Measurements from ENCODE around the gene AKAP8.

The AKAP8 gene

GRCh38 chr19:15401397-15401710 lies 21.8 kb upstream of the AKAP8 start:
- H3K27me3 ChIP-seq (ENCODE audit: insufficient read depth, low read length, poor library complexity, severe bottlenecking), result no peaks in the 10 kb centered on the region
- peaks cover 60% of the 10 kb centered on the region for H3K79me2 ChIP-seq (ENCODE audit: insufficient read depth, low read length)
- H2AFZ ChIP-seq (ENCODE audit: low read length), result no peak overlapping the region
- H4K20me1 ChIP-seq (ENCODE audit: insufficient read depth, low read length, poor library complexity, severe bottlenecking), result peaks cover 48% of the 10 kb centered on the region
- H3K4me3 ChIP-seq (ENCODE audit: low read length, poor library complexity, severe bottlenecking), result no peak overlapping the region
- H3K4me2 ChIP-seq (ENCODE audit: low read depth, low read length, poor library complexity, severe bottlenecking), result no peak overlapping the region
- H3K9me3 ChIP-seq (ENCODE audit: insufficient read depth, low read depth, low read length), result no peaks in the 10 kb centered on the region
- TF ChIP-seq EZH2phosphoT487 (IDR thresholded peaks at IDR 0.05; ENCODE audit: borderline replicate concordance) (no peak), CTCF (conservative IDR thresholded peaks at IDR 0.05; ENCODE audit: low read length) (no peak)
- H3K4me1 ChIP-seq (ENCODE audit: insufficient read depth, low read length, poor library complexity, severe bottlenecking), result no peaks in the 10 kb centered on the region
- H3K36me3 ChIP-seq (ENCODE audit: insufficient read depth, low read length), result peaks cover 92% of the 10 kb centered on the region
- no peaks in the 10 kb centered on the region for H3K9me2 ChIP-seq (replicated peaks; ENCODE audit: low read depth, low read length)
- no peak overlapping the region for H3K9ac ChIP-seq (ENCODE audit: low read depth, low read length, poor library complexity, severe bottlenecking)
- H3F3A ChIP-seq (ENCODE audit: low read depth), result no peaks in the 10 kb centered on the region

GRCh38 chr19:15400521-15401396 lies 21.2 kb upstream of the AKAP8 start:
- peaks cover 94% of the 10 kb centered on the region for H3K36me3 ChIP-seq (ENCODE audit: insufficient read depth, low read length)
- no peak overlapping the region for H3K4me3 ChIP-seq (ENCODE audit: low read length, poor library complexity, severe bottlenecking)
- H3K4me2 ChIP-seq (ENCODE audit: low read depth, low read length, poor library complexity, severe bottlenecking), result no peak overlapping the region
- H2AFZ ChIP-seq (ENCODE audit: low read length), result no peak overlapping the region
- no peak overlapping the region for H3K9ac ChIP-seq (ENCODE audit: low read depth, low read length, poor library complexity, severe bottlenecking)
- H3K79me2 ChIP-seq (ENCODE audit: insufficient read depth, low read length), result peaks cover 55% of the 10 kb centered on the region
- TF ChIP-seq EZH2phosphoT487 (IDR thresholded peaks at IDR 0.05; ENCODE audit: borderline replicate concordance) (no peak), CTCF (conservative IDR thresholded peaks at IDR 0.05; ENCODE audit: low read length) (no peak)
- H3K9me2 ChIP-seq (replicated peaks; ENCODE audit: low read depth, low read length), result no peaks in the 10 kb centered on the region
- H3K4me1 ChIP-seq (ENCODE audit: insufficient read depth, low read length, poor library complexity, severe bottlenecking), result no peaks in the 10 kb centered on the region
- no peaks in the 10 kb centered on the region for H3K27me3 ChIP-seq (ENCODE audit: insufficient read depth, low read length, poor library complexity, severe bottlenecking)
- H3K9me3 ChIP-seq (ENCODE audit: insufficient read depth, low read depth, low read length), result no peaks in the 10 kb centered on the region
- peaks cover 45% of the 10 kb centered on the region for H4K20me1 ChIP-seq (ENCODE audit: insufficient read depth, low read length, poor library complexity, severe bottlenecking)
- H3F3A ChIP-seq (ENCODE audit: low read depth), result no peaks in the 10 kb centered on the region

- H3K4me3 ChIP-seq (ENCODE audit: low read length, poor library complexity, severe bottlenecking), result no peak overlapping the region
- H3K4me2 ChIP-seq (ENCODE audit: low read depth, low read length, poor library complexity, severe bottlenecking), result no peak overlapping the region
- H3K27me3 ChIP-seq (ENCODE audit: insufficient read depth, low read length, poor library complexity, severe bottlenecking), result no peaks in the 10 kb centered on the region
- no peak overlapping the region for H2AFZ ChIP-seq (ENCODE audit: low read length)
- H4K20me1 ChIP-seq (ENCODE audit: insufficient read depth, low read length, poor library complexity, severe bottlenecking), result peaks cover 41% of the 10 kb centered on the region
- no peaks in the 10 kb centered on the region for H3K9me2 ChIP-seq (replicated peaks; ENCODE audit: low read depth, low read length)
- TF ChIP-seq EZH2phosphoT487 (IDR thresholded peaks at IDR 0.05; ENCODE audit: borderline replicate concordance), result no peak
- no peak for TF ChIP-seq CTCF (conservative IDR thresholded peaks at IDR 0.05; ENCODE audit: low read length)
- H3K79me2 ChIP-seq (ENCODE audit: insufficient read depth, low read length), result peaks cover 44% of the 10 kb centered on the region
- peaks cover 97% of the 10 kb centered on the region for H3K36me3 ChIP-seq (ENCODE audit: insufficient read depth, low read length)
- H3K4me1 ChIP-seq (ENCODE audit: insufficient read depth, low read length, poor library complexity, severe bottlenecking), result no peaks in the 10 kb centered on the region
- H3F3A ChIP-seq (ENCODE audit: low read depth), result no peaks in the 10 kb centered on the region
- H3K9me3 ChIP-seq (ENCODE audit: insufficient read depth, low read depth, low read length), result no peaks in the 10 kb centered on the region
- H3K9ac ChIP-seq (ENCODE audit: low read depth, low read length, poor library complexity, severe bottlenecking), result no peak overlapping the region
Observed at GRCh38 chr19:15399635-15400034, 20.0 kb upstream of the AKAP8 start.

Measured in Loucy (cell line).